AG10803 (cell line): Measurements from ENCODE around the gene RPTOR.

Experiments
- DNase-seq: peaks from one replicate; pipeline ENCODE4 v3.0.0; 2010; ENCODE audit warnings: low read depth
- H3K4me3 ChIP-seq: 2 replicates; pipeline ENCODE4 v1.5.1; 2011; ENCODE audit warnings: mild to moderate bottlenecking, low read length, control low read depth
- CTCF ChIP-seq: conservative IDR thresholded peaks from 2 replicates; pipeline ENCODE4 v1.5.1; 2011; ENCODE audit warnings: mild to moderate bottlenecking, low read length, control low read depth, inconsistent platforms

Gene RPTOR

DNA sequence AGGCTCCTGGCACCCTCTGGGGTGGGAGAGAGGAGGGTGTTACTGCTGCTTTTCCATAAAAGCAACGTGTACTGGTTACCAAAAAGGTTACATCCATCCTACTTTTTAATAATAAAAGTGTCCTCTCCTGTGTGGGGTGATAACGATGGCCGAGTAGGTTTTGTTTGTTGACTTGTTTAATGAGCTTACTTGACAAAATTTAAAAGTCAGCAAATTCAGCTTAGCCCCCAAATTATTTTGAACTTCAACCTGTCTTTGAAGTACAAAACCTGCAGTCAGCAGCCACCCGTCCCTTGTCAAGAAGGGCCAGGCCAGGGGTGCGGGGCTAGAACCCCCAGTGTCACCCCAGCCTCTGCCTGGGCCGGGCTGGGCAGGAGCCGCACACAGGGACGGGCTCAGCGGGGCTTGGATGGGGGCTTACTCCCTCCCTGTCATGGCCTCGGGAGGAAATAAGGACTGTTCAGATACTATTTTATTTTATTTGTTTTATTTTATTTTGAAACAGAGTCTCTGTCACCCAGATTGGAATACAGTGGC is 343.1 kb downstream of the RPTOR start:
- H3K4me3 ChIP-seq = no peak overlapping the region
- DNase-seq = no peak
- no peak for TF ChIP-seq CTCF

- TF ChIP-seq CTCF = no peak
- DNase-seq = no peak
- H3K4me3 ChIP-seq = no peak overlapping the region
Observed at GRCh38 chr17:80888276-80889160, 343.9 kb downstream of the RPTOR start.

GRCh38 chr17:80889231-80890195 is 344.9 kb downstream of the RPTOR start:
- TF ChIP-seq CTCF = no peak
- no peak for DNase-seq
- no peak overlapping the region for H3K4me3 ChIP-seq

- DNase-seq = no peak
- H3K4me3 ChIP-seq = no peak overlapping the region
- no peak for TF ChIP-seq CTCF
Observed at GRCh38 chr17:80890196-80890920, 345.7 kb downstream of the RPTOR start.

- DNase-seq = no peak
- TF ChIP-seq CTCF = no peak
- no peak overlapping the region for H3K4me3 ChIP-seq
Observed at GRCh38 chr17:80890921-80891396, 346.3 kb downstream of the RPTOR start.

DNA sequence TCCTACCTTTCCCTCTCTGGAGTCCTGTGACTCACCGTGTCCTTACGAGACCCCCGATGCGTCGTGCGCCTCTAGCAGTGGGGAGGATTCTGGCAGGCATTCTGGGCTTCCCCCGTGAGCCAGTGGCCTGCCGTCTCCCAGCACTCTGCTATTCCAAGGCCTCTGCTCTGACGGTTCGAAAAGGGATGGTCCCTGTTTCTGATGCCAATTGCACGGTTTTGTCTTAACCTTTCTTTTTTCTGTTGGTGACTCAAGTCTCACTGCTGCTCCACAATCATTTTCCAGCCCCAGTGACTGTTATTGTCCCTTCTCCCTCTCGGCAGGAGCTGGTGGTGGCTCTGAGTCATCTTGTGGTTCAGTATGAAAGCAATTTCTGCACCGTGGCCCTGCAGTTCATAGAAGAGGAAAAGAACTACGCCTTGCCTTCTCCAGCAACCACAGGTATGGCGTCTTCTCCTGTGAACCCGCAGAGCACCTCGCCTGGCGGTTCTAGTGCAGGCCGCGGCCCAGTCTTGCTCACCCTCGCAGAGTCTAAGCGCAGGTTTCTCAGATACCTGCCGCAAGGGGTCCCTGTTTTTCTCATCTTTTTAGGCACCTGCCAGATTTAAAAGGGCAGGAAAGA is 346.9 kb downstream of the RPTOR start:
- H3K4me3 ChIP-seq = peak overlapping the region; percentile 20; the same call in 1 of the 2 replicates
- peak; percentile 82 for DNase-seq
- TF ChIP-seq CTCF = no peak
